ENCODE results near the gene ATP9A. TPM values are rescaled to one million over a fixed set of nuclear protein-coding genes. Genes with fewer than 3 reads are reported as not detected.
A peak's percentile ranks its signal among the peaks of the same experiment; 100 is the strongest.

Gene ATP9A
- total and polyA plus RNA-seq, 2 of the 8 experiments (the other 6 are each of a cell fraction or from before 2014, with no cell fraction given), result 5.0 to 6.4 TPM

- peak; percentile 62 for TF ChIP-seq YY1 (IDR thresholded peaks at IDR 0.05; ENCODE audit: low read depth, low read length)
- TF ChIP-seq E2F6 (IDR thresholded peaks at IDR 0.05), result peak; percentile 77
- TF ChIP-seq TEAD4 (IDR thresholded peaks at IDR 0.05; ENCODE audit: low read depth, low read length), result 0 out of 2 replicates have a peak, but pooled peaks have one; percentile 13
- no peak for TF ChIP-seq ZNF274 (IDR thresholded peaks at IDR 0.05; ENCODE audit: borderline replicate concordance, extremely low read depth, low read length)
These were observed 143.9 kb downstream of the ATP9A start (continued) for GRCh38 chr20:51624157-51624731.

All from H1 (cell line).